IMR-90 (cell line): ENCODE results near the gene SUGP2. TPM values are rescaled to one million over a fixed set of nuclear protein-coding genes. Genes with fewer than 3 reads are reported as not detected.

Source experiments
- ATAC-seq: fragments of 200-7000 bp; cut with Tn5 transposase; 2 replicates; pipeline ENCODE4 v1.9.1; 2020; ENCODE audit warnings: low read depth, mild to moderate bottlenecking, moderate library complexity
- BruUV-seq: library from RNA; stranded (reverse); fragments of 400-500 nt; replicated peaks from 2 replicates; lab custom pipeline; 2021; lab: Mats Ljungman, UMichigan
- CTCF ChIA-PET: fragments of 300-600 bp; formaldehyde crosslinking; extraction: SDS; loops from one replicate; lab custom pipeline; 2021; ENCODE audit warnings: antibody characterized with exemption; lab: Yijun Ruan, JAX
- POLR2A ChIA-PET: fragments of 300-600 bp; sonication (Branson Sonifier 250); formaldehyde crosslinking; loops from one replicate; lab custom pipeline; 2022; ENCODE audit warnings: antibody characterized with exemption; ENCODE audit not compliant: unreplicated experiment; lab: Charles Lee
- DNase-seq: peaks from one replicate; pipeline ENCODE4 v3.0.0; 2013
- H2AFZ ChIP-seq: replicated peaks from 2 replicates; pipeline ENCODE3; 2013; ENCODE audit warnings: low read length, mild to moderate bottlenecking; ENCODE audit not compliant: poor library complexity
- H2AK5ac ChIP-seq: 2 replicates; pipeline ENCODE4 v1.6.1; 2013; ENCODE audit warnings: low read depth, low read length, inconsistent platforms
- H2AK9ac ChIP-seq: replicated peaks from 2 replicates; pipeline ENCODE3; 2013; ENCODE audit warnings: mild to moderate bottlenecking, low read depth, low read length, moderate library complexity; ENCODE audit not compliant: poor library complexity
- H2BK120ac ChIP-seq: 2 replicates; pipeline ENCODE4 v1.6.1; 2013; ENCODE audit warnings: low read depth, low read length, inconsistent platforms
- H2BK15ac ChIP-seq: 3 replicates; pipeline ENCODE4 v1.6.1; 2013; ENCODE audit warnings: low read depth, low read length, inconsistent platforms
- H2BK20ac ChIP-seq: 2 replicates; pipeline ENCODE4 v1.6.1; 2013; ENCODE audit warnings: low read depth, mild to moderate bottlenecking, inconsistent platforms, low read length, moderate library complexity
- H2BK5ac ChIP-seq: 2 replicates; pipeline ENCODE4 v1.6.1; 2013; ENCODE audit warnings: mild to moderate bottlenecking, low read depth, low read length, inconsistent platforms; ENCODE audit not compliant: poor library complexity, severe bottlenecking
- H3K14ac ChIP-seq: replicated peaks from 2 replicates; pipeline ENCODE4 v1.6.1; 2013; ENCODE audit warnings: low read depth, low read length, inconsistent platforms
- H3K18ac ChIP-seq: 2 replicates; pipeline ENCODE4 v1.6.1; 2013; ENCODE audit warnings: low read depth, low read length, control low read depth
- H3K23ac ChIP-seq: 2 replicates; pipeline ENCODE4 v1.6.1; 2013; ENCODE audit warnings: low read depth, low read length, inconsistent platforms
- H3K27ac ChIP-seq: 2 replicates; pipeline ENCODE4 v1.5.1; 2013; ENCODE audit warnings: mild to moderate bottlenecking, control low read depth, low read length; ENCODE audit not compliant: insufficient read depth
- H3K27me3 ChIP-seq: 2 replicates; pipeline ENCODE4 v1.6.1; 2013; ENCODE audit warnings: low read length; ENCODE audit not compliant: control insufficient read depth, insufficient read depth
- H3K36me3 ChIP-seq: 2 replicates; pipeline ENCODE4 v1.6.1; 2013; ENCODE audit warnings: low read length, mixed read lengths; ENCODE audit not compliant: control insufficient read depth, insufficient read depth
- H3K4ac ChIP-seq: 2 replicates; pipeline ENCODE4 v1.6.1; 2013; ENCODE audit warnings: low read depth, low read length, inconsistent platforms
- H3K4me1 ChIP-seq: 2 replicates; pipeline ENCODE4 v1.6.1; 2013; ENCODE audit warnings: low read length, mixed read lengths; ENCODE audit not compliant: control insufficient read depth, insufficient read depth
- H3K4me2 ChIP-seq: 2 replicates; pipeline ENCODE4 v1.6.1; 2013; ENCODE audit warnings: low read depth, mild to moderate bottlenecking, control low read depth, low read length, moderate library complexity
- H3K4me3 ChIP-seq: 2 replicates; pipeline ENCODE4 v1.5.1; 2013; ENCODE audit warnings: low read depth, mild to moderate bottlenecking, control low read depth, low read length, moderate library complexity; ENCODE audit not compliant: insufficient read depth
- H3K56ac ChIP-seq: 2 replicates; pipeline ENCODE4 v1.6.1; 2013; ENCODE audit warnings: low read length, inconsistent platforms; ENCODE audit not compliant: insufficient read depth; ENCODE audit errors: extremely low read depth
- H3K79me1 ChIP-seq, 2 experiments: 2 replicates each; pipeline ENCODE4 v1.6.1; 2013; ENCODE audit warnings: low read length in 2 of 2, inconsistent platforms in 1 of 2, low read depth in 1 of 2
- H3K9ac ChIP-seq: 2 replicates; pipeline ENCODE4 v1.6.1; 2013; ENCODE audit warnings: low read depth, low read length, control low read depth
- H3K9me1 ChIP-seq: 2 replicates; pipeline ENCODE4 v1.6.1; 2013; ENCODE audit warnings: low read length, inconsistent platforms; ENCODE audit not compliant: insufficient read depth
- H3K9me3 ChIP-seq: 2 replicates; pipeline ENCODE4 v1.6.1; 2013; ENCODE audit warnings: low read length; ENCODE audit not compliant: control insufficient read depth, insufficient read depth
- H4K20me1 ChIP-seq: 2 replicates; pipeline ENCODE4 v1.6.1; 2013; ENCODE audit warnings: low read length, inconsistent platforms; ENCODE audit not compliant: insufficient read depth
- H4K5ac ChIP-seq: 2 replicates; pipeline ENCODE4 v1.6.1; 2013; ENCODE audit warnings: mild to moderate bottlenecking, low read depth, low read length, control low read depth
- H4K8ac ChIP-seq, 2 experiments: 2 replicates each; pipeline ENCODE4 v1.6.1; 2013; ENCODE audit warnings: low read depth in 2 of 2, low read length in 2 of 2, control low read depth in 1 of 2, inconsistent platforms in 1 of 2
- H4K91ac ChIP-seq: 2 replicates; pipeline ENCODE4 v1.6.1; 2013; ENCODE audit warnings: low read depth, low read length, inconsistent platforms; ENCODE audit not compliant: insufficient read depth
- CEBPB ChIP-seq: IDR thresholded peaks from 2 replicates; pipeline ENCODE4 v1.6.1; 2012; ENCODE audit warnings: low read depth, low read length, improper control_type of control experiment
- MAFK ChIP-seq: IDR thresholded peaks from 2 replicates; pipeline ENCODE4 v1.6.1; 2012; ENCODE audit warnings: low read depth, low read length, improper control_type of control experiment
- RAD21 ChIP-seq: IDR thresholded peaks from 2 replicates; pipeline ENCODE4 v1.6.1; 2012; ENCODE audit warnings: low read length, improper control_type of control experiment
- SMC3 ChIP-seq: fragments of 150-350 bp; IDR thresholded peaks from 2 replicates; pipeline ENCODE4 v1.6.1; 2016; ENCODE audit warnings: low read depth, mild to moderate bottlenecking, antibody characterized with exemption, low read length, moderate library complexity
- WGBS, 2 experiments: methylation state at CpG; one replicate each; pipeline versions ENCODE4 v1.1.5 to v1.1.7; 2013; ENCODE audit warnings: missing lambda C conversion rate in 2 of 2; ENCODE audit not compliant: insufficient read length in 1 of 2; ENCODE audit errors: extremely low coverage in 2 of 2; 5-methylcytosine and 5-hydroxymethylcytosine counted together
- dilution Hi-C: fragments of 300-500 bp; cut with HindIII; formaldehyde crosslinking; loops from one replicate; pipeline ENCODE4 v1.14.3; 2018; ENCODE audit warnings: low sequenced_read_pairs; ENCODE audit not compliant: unreplicated experiment
- in situ Hi-C: fragments of 300-500 bp; cut with MboI; formaldehyde crosslinking; loops from 3 replicates; pipeline ENCODE4 v1.14.3; 2019; ENCODE audit warnings: low sequenced_read_pairs, inconsistent platforms, mixed read lengths
- intact Hi-C: fragments of 100-400 bp; cut with micrococcal nuclease; formaldehyde crosslinking; loops from 2 replicates; pipeline ENCODE4 v1.10.0; 2022
- polyA plus RNA-seq, 3 experiments: library from polyadenylated mRNA; depleted of rRNA; stranded (reverse); fragments of >200 nt; gene quantifications; 2 replicates each; pipeline ENCODE4 v1.2.3, GENCODE V29; 2012; ENCODE audit warnings: low replicate concordance in 1 of 3
- total RNA-seq: library from RNA; depleted of rRNA; stranded (reverse); fragments of >200 nt; gene quantifications from 2 replicates; pipeline ENCODE4 v1.2.3, GENCODE V29; 2012

The SUGP2 gene
- total and polyA plus RNA-seq, 2 of the 4 experiments (the other 2 are of a cell fraction), result 25.8 to 69.2 TPM

DNA sequence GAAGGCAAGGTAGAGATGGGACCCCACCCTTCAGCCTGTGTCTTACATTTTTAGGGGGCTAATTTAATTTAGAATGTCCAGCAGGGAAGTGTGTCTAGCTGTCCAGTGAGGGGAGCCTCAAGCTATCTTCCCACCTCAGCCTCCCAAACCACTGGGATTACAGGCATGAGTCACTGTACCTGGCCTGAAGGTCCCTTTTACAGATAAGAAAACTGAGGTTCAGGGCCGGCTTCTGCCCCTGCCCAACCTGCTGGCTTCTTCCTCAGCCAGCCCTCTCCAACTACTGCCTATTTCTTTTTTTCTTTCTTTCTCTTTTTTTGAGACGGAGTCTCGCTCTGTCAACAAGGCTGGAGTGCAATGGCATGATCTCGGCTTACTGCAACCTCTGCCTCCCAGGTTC lies 72.9 kb downstream of the SUGP2 start:
- H2BK5ac ChIP-seq, result no peak overlapping the region
- no peaks in the 10 kb centered on the region for H3K4me1 ChIP-seq
- H3K27ac ChIP-seq, result no peak overlapping the region
- in situ Hi-C loops, result no loop called here
- no CpG with 5 or more reads among the region's 4 CpGs for WGBS, 2 experiments
- H4K91ac ChIP-seq, result no peak overlapping the region
- H3K18ac ChIP-seq, result no peak overlapping the region
- BruUV-seq, result no TSS peak
- intact Hi-C loops, result no loop called here
- H4K5ac ChIP-seq, result no peak overlapping the region
- POLR2A ChIA-PET, result no interaction called here
- no peak for TF ChIP-seq MAFK
- TF ChIP-seq SMC3, result no peak
- TF ChIP-seq RAD21, result no peak
- no peak for TF ChIP-seq CEBPB
- no peaks in the 10 kb centered on the region for H4K20me1 ChIP-seq
- no peaks in the 10 kb centered on the region for H3K9me3 ChIP-seq
- H3K4me3 ChIP-seq, result no peak overlapping the region
- H3K4me2 ChIP-seq, result no peak overlapping the region
- ATAC-seq (no peak), DNase-seq (no peak)
- H4K8ac ChIP-seq, result no peak overlapping the region
- H3K9ac ChIP-seq, result no peak overlapping the region
- H2AK9ac ChIP-seq, result no peak overlapping the region
- H3K56ac ChIP-seq, result no peak overlapping the region
- no peak overlapping the region for H2BK120ac ChIP-seq
- H3K14ac ChIP-seq, result no peak overlapping the region
- no peak overlapping the region for H2BK15ac ChIP-seq
- CTCF ChIA-PET, result interaction anchor here (0.6 kb wide), 1 partner anchor 16 kb away, joined by 3 read pairs; no protein-coding TSS in a partner anchor
- H2AK5ac ChIP-seq, result no peak overlapping the region
- H2AFZ ChIP-seq, result no peak overlapping the region
- peaks cover 11% of the 10 kb centered on the region; the same call in 1 of the 2 replicates for H3K27me3 ChIP-seq
- H2BK20ac ChIP-seq, result no peak overlapping the region
- no peak overlapping the region for H3K23ac ChIP-seq
- dilution Hi-C loops, result no loop called here
- H3K79me1 ChIP-seq, result no peaks in the 10 kb centered on the region
- no peaks in the 10 kb centered on the region for H3K36me3 ChIP-seq
- peaks cover 3% of the 10 kb centered on the region; the same call in 1 of the 2 replicates for H3K9me1 ChIP-seq
- no peak overlapping the region for H3K4ac ChIP-seq
